ENCODE results near the gene CELF2.

CELF2 gene

DNA sequence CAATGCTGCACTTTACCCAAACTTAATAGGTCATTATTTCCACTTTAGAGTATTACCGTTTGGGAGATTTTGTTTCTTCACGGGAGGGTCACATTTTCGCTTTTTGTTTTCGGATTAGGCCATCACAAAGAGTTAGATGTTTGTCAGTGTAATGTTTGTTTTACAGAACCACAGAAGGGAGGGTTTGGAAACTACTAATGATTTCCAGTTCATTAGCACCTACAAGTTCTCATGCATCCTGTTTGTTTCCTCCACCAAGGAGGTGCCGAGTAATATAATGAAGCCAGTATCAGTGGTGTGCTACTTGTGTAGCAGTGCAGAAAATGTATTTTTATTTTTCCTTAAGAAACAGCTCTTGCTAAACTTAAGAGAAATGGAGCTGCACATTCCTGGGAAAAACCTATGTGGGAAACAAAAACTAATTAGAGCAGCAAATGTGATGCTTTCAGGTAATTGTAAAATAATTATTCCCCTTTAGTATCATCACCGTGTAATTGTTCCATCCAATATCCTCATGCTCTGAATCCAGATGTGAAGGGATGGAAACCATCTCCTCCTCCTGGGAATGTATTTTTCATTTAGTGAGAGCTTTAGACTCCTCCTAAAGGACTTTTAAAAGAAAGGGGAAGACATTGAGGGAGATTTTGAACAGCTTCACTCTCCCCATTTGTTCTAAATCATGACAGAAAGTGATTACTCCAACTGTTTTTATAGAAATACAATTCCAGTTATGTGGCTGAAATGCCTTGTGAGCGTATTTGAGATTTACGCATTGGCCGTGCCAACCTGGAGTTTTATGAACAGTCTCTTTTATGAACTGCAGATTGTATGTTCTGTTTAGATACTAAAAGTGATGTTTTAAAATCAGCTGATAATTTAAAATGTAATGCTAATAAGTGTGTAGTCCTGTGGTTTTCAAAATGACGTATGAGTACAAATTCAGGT, 5.6 kb downstream of the CELF2 start:
- no peak for DNase-seq

DNA sequence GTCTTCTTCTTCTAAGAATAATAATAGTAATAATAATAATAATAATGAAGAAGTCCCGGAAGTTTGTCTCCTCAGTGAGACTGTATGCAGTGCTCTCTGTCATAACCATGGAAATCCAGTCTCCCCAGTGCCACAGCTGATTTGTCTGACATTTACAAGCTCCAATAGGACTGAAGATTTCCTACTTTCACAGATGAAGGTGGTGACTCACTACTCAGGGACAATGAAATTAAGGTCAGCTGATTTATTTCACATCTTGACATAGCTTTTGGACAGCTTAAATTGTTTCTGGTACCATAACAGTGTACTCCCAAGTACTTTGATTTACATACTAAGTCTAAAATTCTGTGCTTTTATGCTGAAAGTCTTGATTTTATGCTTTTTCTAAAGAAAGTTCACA, 6.9 kb downstream of the CELF2 start:
- DNase-seq: no peak

DNA sequence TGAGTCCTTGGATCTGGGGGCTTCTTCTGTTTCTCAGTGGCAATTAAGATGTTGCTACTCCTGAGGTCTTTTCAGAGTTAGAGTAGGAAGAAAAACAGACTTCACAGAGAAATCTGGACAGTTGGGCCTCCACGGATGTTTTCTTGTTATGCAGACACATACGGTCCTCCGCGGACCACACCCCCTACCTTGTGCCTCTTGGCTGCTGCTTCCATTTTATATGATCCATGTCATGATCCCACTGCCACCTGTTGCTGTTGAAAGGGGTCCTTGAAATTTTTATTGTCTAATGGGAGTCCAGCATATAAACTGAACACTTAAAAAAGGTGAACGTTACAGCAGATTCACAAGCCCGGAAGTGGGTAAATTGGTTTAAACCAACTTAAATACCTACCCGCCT, 8.3 kb downstream of the CELF2 start:
- DNase-seq: no peak

DNA sequence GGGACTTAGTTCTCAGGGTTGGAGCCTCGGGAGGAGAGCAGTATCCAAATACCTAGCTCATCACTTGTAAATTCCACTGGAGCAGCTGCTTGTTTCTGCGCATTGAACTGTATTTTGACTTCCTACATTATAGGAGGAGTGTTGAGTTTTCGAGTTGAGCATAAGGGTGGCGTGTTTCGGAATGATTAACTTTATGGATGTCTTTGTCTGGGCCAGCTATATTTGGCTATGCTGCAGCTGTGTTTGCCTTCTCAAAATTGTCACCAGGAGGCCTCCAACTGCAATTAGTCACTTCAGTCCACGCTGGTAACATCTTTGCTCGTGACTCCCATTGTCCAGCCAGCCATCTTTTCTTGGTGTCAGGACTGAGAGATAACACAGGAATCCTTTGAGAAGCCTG, 9.1 kb downstream of the CELF2 start:
- no peak for DNase-seq

DNA sequence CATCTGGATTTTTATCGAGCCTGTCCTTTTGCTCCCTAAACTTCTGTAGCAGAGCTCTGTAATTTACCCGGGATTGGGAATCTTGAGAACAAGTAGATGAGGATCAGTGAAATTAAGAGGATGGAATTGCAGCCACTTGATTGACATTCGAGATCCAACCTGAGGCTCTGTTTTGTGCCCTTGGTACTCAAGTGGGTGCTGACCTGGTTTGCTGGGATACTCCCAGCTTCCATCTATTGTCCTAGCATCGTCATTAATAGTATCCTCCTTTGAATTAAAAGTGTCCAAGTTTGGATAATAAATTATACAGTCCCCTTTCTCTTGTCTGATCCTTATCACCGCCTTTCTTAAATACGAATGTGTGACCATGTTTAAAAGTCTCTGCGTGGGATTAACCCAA, 17.1 kb downstream of the CELF2 start:
- no peak for DNase-seq

DNA sequence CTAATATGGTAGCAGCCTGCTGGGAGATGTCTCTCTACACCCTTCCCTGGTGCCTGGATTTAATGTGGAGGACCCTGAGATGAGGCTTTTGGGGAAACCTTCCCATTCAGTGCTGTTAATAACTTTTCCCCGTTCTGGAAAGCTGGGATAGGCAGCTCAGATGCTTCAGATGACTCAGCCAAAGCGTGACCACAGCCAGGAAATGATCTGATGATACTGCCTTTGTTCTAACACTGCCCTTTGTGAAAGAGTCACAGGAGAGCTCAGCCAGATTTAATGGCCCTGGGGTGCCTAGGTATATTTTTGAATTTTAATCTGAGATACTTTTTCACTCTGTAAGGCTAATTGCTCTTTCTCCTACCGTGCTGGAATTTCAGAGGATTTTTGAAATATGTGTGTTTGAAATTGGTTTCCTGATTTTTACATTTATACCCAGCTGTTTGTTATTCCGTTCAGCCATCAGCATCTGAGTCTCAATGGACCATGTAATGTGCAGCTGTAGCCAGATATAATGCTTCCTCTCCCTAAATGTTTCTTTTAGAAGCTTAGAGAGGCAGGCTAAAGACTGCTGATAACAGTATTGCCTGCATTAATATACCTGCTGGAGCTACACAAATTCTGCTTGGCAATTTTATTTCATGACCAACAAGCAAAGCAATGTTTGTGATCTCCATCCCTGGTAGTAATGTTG, 17.8 kb downstream of the CELF2 start:
- DNase-seq: no peak

DNA sequence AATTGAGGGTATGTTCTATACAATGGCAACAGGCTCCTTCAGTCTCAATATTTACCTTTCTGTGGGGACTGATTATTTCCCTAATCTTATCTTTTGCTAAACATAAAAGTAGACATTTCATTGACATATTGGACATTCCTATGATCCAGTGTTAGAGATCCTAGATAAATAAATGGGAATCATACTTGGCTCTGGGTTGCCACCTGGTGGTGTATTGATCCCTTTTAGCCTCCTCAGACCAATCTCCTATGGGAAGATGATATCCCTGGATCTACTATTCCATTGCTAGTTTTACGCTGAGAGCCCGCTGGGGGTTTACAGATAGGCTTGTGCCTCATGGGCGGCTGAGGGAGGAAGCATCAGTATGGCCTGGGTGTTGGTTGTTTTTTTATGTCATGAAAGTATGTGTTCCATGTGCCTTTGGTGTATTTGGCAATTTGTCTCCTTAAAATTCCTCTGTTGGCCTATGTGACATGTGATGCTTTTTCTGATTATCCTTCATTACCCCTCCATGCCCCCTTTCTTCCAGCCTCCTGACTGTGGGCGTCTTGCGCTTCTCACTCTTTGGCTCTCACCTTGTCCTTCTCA, 18.8 kb downstream of the CELF2 start:
- DNase-seq: no peak

DNA sequence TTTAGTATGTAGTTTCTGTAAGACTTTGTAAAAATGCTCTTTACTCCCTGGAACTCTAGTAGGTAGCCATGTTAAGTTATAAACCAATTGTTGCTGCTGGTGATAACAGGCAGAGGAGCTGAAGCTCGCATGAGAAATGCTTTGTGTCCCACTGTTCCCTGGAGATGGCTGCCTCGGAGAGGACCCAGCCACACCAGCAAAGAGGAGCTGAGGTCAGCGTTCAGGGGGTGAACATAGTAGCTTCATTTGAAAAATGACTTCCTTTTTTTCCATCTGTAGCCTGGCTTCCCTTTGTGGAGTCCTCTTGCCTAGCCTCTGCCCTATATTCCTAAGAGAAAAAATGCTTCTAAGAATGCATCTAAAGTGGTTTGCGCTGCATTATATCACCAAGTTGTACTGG, 20.3 kb downstream of the CELF2 start:
- DNase-seq: no peak

DNA sequence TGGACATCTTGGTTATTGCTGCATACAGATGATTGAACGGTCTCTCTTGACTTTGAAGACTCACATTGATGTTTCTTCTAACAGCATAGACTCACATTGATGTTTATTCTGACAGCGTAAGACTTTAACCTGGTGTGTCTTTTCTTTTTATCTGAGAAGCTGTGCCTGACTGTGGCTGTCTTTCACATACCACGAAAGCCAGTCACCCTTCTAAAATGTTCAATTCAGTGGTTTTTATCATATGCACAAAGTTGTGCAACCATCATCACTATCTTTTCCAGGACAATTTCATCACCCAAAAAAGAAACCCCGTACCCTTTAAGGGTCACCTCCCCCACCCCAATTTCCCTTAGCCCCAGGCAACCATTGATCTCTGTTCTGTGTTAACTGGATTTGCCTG, 24.7 kb downstream of the CELF2 start:
- DNase-seq: no peak

DNA sequence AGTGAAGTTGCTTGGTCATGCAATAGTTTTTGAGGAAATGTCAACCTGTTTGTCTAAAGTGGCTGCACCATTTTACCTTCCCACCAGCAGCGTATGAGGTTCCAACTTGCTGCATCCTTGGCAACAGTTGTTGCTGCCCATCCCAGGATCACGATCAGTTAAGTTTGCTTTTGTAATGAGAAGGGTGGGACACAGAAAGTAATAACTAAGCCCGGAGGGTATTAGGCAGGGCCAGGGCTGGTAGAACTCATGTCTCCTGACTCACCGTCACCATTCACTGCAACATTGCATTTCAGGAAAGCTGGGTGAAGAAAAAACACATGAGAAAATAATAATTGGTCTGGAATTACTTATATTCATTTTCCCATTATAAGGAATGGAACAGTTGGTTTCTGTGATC, 25.4 kb downstream of the CELF2 start:
- no peak for DNase-seq

DNA sequence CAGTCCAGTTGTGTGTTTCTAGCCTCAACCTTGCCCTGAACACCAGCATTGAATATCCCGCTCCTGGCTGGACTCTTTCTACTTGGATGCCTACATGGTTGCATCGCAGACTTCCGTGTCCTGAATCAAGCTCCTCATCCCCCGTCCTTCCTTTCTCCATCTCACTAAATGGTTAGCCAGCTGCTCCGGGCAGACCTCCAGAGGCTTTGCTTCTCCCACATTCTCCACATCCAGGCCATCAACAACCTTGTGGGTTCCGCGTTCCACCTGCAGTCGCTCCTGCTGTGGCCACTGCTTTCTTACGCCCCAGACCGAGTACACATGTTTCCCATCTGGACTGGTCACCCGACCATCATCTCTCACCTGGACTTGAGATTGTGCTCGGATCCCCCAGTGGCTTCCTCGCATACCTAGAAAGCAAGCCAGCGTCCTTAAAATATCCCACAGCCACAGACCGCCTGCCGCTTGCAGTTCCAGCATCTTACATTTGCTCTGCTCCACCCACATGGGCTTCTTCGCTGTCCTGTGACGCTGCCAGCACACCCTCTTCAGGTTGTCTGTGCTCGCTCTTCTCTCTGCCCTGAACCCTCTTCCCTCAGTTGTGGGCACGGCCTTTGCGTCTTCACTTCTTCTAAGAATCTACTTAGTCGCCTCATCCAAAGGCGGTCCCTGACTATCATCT, 25.9 kb downstream of the CELF2 start:
- no peak for DNase-seq

DNA sequence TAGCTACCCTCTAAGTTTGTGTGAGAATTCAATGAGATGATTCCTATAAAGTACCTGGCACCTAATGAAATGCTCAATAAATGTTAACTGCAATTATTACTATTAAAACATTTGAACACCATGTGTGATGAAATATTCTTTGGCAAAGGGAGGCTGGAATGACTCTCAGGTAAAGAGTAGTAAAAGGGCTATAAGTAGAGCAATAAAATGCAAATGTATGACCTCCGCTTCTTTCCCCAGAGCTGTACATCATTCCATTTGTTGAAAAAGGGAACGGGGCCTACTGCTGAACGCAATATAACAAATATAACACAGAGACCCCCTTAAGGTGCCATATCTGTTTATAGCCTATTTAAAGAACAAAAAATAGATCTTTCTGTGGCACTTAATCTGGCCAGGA, 27.8 kb downstream of the CELF2 start:
- no peak for DNase-seq

DNA sequence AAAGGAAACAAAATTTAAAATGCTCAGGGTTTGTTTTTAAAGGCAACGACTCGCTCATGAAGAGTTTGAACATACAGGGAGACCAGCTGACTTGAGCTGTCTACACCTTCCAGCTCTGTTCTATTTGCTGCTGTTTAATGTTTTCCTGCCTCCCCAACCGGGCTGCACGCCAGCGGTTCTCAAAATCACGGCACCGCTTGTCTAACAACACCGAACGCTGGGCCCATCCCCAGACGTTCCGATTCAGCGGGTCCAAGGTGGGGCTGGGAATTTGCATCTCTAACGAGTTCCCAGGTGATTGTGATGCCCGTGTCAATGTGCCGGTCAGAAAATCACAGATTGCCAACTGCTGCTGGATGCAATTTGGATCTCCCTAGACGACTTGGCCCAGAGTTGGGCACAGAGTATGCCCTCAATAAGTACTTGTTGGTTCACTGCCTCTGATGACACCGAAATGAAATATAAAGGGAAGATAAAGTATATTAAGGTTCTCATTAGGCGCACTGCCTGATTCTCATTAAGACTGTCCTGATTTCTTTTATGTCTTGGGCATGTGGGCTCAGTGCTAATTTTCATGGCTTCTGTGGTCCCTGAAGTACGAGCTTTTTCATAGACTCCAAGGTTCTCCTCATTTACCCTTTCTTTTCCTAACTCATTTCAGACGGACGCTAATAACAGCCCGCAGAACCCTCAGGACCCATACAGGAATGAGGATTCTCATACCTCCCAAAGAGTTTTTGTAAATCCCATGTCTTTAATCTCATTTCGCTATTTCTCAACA, 28.5 kb downstream of the CELF2 start:
- no peak for DNase-seq

DNA sequence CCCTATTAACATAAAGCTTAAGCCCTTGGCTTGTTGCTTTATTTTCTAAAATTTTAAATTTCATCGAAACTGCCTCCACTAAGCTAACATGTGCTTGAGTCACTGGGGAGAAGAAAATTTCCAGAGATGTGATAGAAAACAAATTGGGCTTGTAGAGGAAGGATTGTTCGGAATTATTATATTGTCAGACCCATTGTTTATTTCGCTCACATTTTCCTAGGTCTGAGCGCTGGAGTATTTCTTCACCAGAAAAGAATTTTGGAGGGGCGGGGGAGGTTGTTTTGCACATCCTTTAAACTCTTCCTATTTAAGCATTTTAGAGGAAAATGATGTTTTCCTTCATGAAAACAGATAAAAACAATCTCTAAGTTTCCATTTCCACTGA, 29.1 kb downstream of the CELF2 start:
- no peak for DNase-seq

DNA sequence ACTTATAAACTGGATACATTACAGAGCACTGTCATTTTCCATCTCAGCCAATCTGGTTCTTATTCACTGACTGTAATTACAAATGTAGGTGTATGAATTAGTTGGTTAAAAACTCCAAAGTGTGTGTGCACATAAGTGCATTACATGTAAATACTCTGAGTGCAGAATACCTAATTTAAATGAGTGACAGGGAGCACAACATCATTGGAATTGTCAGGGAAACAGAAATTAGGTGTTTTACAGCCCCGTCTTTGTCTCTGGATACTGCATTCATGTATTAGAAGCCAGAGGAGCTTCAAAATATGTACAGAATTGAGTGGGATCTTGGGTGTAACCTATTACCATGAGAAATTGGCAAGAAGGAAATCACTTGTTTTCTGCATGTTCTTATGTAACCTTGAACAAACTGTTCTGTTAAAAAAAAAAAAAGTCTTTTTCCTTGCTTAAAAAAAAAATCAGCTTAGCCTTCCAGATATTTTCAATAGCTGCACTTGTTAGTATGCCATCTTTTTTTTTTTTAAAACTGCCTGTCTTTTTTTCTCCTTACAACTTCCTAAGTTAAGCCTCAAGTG, 31.1 kb downstream of the CELF2 start:
- DNase-seq: no peak

DNA sequence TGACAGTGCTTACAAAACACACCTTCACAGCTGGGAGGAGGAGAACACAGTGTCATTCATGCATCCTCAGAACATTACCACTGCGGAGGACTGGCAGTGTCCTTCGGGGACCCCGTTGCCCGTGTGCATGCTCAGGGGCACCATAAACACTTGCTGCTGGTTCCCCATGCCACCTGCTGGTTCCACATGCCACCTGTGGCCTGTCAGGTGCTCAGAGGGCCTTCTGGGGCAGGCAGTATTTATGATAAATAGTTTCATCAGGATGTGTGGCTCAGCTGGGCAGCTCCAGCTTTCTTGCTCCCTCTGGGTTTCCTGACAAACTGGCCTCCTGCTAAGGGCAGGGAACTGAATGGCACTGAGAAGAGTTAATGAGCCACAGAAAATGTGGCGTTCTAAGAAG, 32.1 kb downstream of the CELF2 start:
- no peak for DNase-seq

DNA sequence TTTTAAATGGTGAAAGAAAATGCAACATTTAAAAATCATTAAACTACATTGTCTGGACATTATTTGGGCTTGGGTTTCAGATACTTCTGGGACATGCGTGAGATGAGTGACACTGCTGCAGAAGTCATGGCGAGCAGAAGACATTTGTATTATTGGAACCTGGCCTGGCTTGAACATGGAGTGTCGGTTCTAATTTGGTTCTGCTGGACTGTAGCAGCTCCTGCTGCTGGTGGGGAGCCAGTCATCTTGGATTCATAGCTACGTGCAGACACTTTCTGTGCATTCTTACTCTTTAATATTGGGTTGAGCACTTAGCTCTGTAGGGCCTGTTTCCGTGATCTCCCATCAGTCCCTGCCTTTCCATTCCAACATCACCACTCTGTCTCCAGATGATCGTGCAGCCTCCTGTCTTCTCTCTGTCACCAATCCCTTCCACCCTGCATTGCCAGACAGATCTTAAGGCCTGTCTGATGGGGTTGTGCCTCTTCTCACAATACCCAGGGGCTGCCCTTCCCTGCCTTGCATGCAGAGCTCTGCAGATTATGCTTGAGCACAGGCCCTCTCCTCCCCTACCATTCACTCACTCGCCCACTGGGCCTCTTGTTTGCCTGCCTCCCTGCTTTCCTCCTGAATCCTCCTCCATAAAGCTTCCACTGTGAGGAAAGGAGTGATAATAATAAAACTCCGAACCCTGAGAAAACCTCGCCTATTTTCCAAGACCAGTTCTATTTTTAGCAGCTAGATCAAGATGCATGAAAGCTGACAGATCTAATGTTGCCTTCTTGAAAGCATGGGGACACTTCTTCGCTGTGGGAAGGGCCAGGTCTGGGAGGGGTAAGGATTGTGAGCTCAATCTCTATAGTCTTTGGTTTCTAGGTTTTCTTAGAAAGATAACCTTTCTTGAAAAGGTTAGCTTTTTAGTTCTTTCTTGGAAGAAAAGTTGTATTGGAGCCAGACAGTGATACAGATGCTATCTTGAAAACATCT, 32.9 kb downstream of the CELF2 start:
- no peak for DNase-seq

DNA sequence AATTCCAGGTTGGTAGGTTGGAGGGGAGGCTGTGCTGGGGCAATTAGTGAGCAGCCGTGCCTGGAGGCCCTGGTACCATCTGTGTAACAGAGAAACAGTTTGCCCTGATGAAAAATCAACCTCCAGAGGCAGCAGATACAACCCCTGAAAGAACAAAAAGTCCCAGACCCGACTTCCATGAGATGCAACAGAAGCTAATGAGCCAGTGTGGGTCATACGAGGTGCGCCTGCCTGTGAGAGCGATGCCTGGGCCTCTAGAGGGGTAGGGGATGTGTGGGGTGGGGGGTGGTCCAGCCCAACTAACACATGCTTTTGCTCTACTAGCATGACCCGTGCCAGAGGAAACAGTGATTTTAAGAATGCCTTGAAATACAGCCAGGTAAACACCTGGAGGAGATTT, 39.3 kb downstream of the CELF2 start:
- DNase-seq: no peak

DNA sequence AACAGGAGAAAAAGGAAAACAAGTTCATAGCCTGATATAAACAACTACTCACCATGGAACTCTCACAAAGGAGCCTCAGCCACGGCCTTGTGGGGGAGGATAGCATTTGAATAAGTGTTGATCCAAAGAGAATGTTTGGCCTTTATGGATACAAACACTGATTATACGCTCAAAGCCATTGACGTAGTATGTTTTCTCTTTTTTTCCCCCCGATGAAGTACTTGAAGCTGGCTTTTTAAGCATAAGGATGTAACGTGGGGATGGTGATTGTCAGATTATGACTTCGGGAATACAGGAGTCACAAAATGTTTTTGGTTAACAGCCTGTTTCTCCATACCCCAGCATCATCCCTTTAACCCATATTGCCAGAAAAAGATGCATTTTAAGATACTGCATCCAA, 39.8 kb downstream of the CELF2 start:
- DNase-seq: no peak

DNA sequence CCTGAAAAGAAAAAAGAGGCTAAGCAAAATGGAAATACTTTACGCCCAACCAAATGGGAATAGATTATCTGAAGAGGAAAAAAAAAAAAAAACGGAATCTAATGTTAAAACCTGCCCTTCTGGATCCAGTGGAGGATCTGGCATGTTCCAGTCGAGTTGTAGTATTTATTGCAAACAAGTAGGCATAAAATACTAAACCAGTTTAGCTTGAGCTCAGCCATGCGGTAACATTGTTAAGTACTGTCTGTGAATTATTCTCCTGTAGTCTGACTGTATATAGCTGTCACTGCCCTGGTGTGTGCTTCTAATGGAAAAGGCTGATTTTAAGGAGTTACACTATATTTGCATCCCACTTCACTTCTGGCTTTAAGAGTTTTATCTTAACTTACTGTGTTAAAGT, 40.3 kb downstream of the CELF2 start:
- no peak for DNase-seq

DNA sequence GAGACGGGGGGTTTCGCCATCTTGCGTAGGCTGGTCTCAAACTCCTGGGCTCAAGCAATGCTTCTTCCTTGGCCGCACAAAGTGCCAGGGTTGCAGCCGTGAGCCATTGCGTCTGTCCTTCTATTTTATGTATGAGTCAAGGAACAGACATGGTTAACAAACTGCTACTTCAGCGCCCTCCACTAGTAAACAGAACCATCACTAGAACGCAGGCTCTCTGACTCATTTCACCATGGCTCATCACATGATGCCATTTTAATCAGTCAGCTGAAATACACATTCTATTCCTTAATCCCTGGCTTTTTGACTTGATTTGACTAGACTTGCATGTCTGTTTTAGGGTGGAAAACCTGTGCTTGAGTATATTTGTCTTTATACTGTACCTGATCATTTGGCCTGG, 41.3 kb downstream of the CELF2 start:
- no peak for DNase-seq
